ENCODE results near the gene WSB1.

WSB1 gene

GRCh38 chr17:27259356-27259755 is 34.6 kb upstream of the WSB1 start:
- no peak overlapping the region for H3K27ac ChIP-seq (ENCODE audit: extremely low read depth, low read depth, low read length)
- H3K36me3 ChIP-seq (ENCODE audit: control insufficient read depth in 2 of 2, insufficient read depth in 1 of 2, low read length in 2 of 2): no peaks in the 10 kb centered on the region
- TF ChIP-seq ZNF670 (tag by site-specific recombination; IDR thresholded peaks at IDR 0.05; ENCODE audit: low read depth): no peak
- TF ChIP-seq ZFHX2 (tag by site-specific recombination; conservative IDR thresholded peaks at IDR 0.05): no peak
- no peak for TF ChIP-seq ZNF302 (tag by site-specific recombination; IDR thresholded peaks at IDR 0.05; ENCODE audit: low read depth)
- no peak for TF ChIP-seq WT1 (tag by site-specific recombination; IDR thresholded peaks at IDR 0.05)
- no peak for TF ChIP-seq ZNF488 (tag by site-specific recombination; IDR thresholded peaks at IDR 0.05)
- TF ChIP-seq GLI4 (tag by site-specific recombination; IDR thresholded peaks at IDR 0.05): no peak
- no peak for TF ChIP-seq ZNF548 (tag by site-specific recombination; IDR thresholded peaks at IDR 0.05)
- no peak for TF ChIP-seq YY1 (tag by site-specific recombination; IDR thresholded peaks at IDR 0.05)
- TF ChIP-seq ZNF791 (tag by site-specific recombination; IDR thresholded peaks at IDR 0.05): no peak
- ChIA-PET CTCF (interaction anchor here (0.6 to 1.3 kb wide), 3 partner anchors 14 to 48 kb away, joined by 3 to 8 read pairs (median 5); no protein-coding TSS in a partner anchor), POLR2A (interaction anchor here (0.7 to 1.4 kb wide), 2 partner anchors 14 to 36 kb away, joined by 5 to 6 read pairs; no protein-coding TSS in a partner anchor)
- H3K9me3 ChIP-seq (ENCODE audit: control insufficient read depth, insufficient read depth, low read depth, low read length): no peaks in the 10 kb centered on the region
- no peaks in the 10 kb centered on the region for H3K4me1 ChIP-seq (ENCODE audit: control insufficient read depth, insufficient read depth, low read length)
- no peak overlapping the region for H3K4me3 ChIP-seq (ENCODE audit: low read depth, low read length)

GRCh38 chr17:27263386-27263785 is 30.5 kb upstream of the WSB1 start:
- Histone ChIP-seq H3K4me3 (ENCODE audit: low read depth, low read length) (no peak overlapping the region), H3K9me3 (ENCODE audit: control insufficient read depth, insufficient read depth, low read depth, low read length) (no peaks in the 10 kb centered on the region), H3K4me1 (ENCODE audit: control insufficient read depth, insufficient read depth, low read length) (no peaks in the 10 kb centered on the region), H3K27ac (ENCODE audit: extremely low read depth, low read depth, low read length) (no peak overlapping the region), H3K36me3 (ENCODE audit: control insufficient read depth in 2 of 2, insufficient read depth in 1 of 2, low read length in 2 of 2) (no peaks in the 10 kb centered on the region)
- no peak for TF ChIP-seq ZNF202 (tag by site-specific recombination; IDR thresholded peaks at IDR 0.05; ENCODE audit: borderline replicate concordance)
- TF ChIP-seq ZBTB11 (tag by site-specific recombination; conservative IDR thresholded peaks at IDR 0.05; ENCODE audit: low read depth): no peak
- TF ChIP-seq ZNF660 (tag by site-specific recombination; IDR thresholded peaks at IDR 0.05): no peak
- no peak for TF ChIP-seq ZBTB1 (tag by site-specific recombination; IDR thresholded peaks at IDR 0.05)
- no peak for TF ChIP-seq ZNF16 (tag by site-specific recombination; IDR thresholded peaks at IDR 0.05; ENCODE audit: low read depth)
- TF ChIP-seq ZNF311 (tag by site-specific recombination; IDR thresholded peaks at IDR 0.05; ENCODE audit: borderline replicate concordance): no peak
- POLR2A ChIA-PET: no interaction called here
- CTCF ChIA-PET: interaction anchor here (0.7 to 2.0 kb wide), 5 partner anchors 21 to 341 kb away, joined by 3 to 6 read pairs (median 3); no protein-coding TSS in a partner anchor

- Histone ChIP-seq H3K4me3 (ENCODE audit: low read depth, low read length) (no peak overlapping the region), H3K36me3 (ENCODE audit: control insufficient read depth in 2 of 2, insufficient read depth in 1 of 2, low read length in 2 of 2) (no peaks in the 10 kb centered on the region), H3K9me3 (ENCODE audit: control insufficient read depth, insufficient read depth, low read depth, low read length) (no peaks in the 10 kb centered on the region), H3K27ac (ENCODE audit: extremely low read depth, low read depth, low read length) (no peak overlapping the region), H3K4me1 (ENCODE audit: control insufficient read depth, insufficient read depth, low read length) (no peaks in the 10 kb centered on the region)
- ChIA-PET POLR2A (no interaction called here), CTCF (interaction anchor here (0.6 to 2.0 kb wide), 4 partner anchors 25 to 340 kb away, joined by 3 to 6 read pairs (median 3); no protein-coding TSS in a partner anchor)
- TF ChIP-seq ZNF48 (tag by site-specific recombination; IDR thresholded peaks at IDR 0.05) (no peak), SCRT1 (tag by site-specific recombination; IDR thresholded peaks at IDR 0.05; ENCODE audit: borderline replicate concordance) (no peak), ZNF394 (tag by site-specific recombination; IDR thresholded peaks at IDR 0.05; ENCODE audit: borderline replicate concordance) (no peak), KLF9 (tag by site-specific recombination; IDR thresholded peaks at IDR 0.05; ENCODE audit: low read depth) (no peak), ZNF704 (tag by site-specific recombination; IDR thresholded peaks at IDR 0.05) (no peak), ZNF837 (tag by site-specific recombination; IDR thresholded peaks at IDR 0.05) (no peak)
Measured at GRCh38 chr17:27264068-27264812, 29.7 kb upstream of the WSB1 start.

Measured in HEK293 (cell line).